Measurements from ENCODE around the gene TMEM273.
"Not testable (repeated sequence)": the region's sequence is repeated elsewhere in the genome, so short reads cannot be mapped to it uniquely, and the experiment has no call there.

The TMEM273 gene

DNA sequence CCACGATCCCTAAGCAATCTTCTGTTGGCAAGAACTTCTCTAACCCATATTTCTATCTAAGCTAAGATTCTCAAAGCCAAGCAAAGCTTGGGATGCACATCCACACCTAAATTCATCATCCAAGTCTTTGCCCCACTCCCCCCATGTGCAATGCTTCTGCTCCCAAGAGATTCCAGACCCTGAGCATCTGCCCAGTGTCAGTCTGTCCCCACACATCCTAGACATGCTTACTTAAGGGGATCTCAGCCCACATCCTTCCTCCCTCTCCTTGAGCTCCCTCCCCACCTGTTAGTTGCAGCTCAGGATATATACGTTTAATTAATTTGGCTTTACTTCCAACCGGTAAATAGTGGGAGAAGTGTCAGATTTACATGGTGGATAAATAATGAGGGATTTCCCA lies 17.0 kb upstream of the TMEM273 start:
- DNase-seq (ENCODE audit: low read depth in 2 of 2): no peak

DNA sequence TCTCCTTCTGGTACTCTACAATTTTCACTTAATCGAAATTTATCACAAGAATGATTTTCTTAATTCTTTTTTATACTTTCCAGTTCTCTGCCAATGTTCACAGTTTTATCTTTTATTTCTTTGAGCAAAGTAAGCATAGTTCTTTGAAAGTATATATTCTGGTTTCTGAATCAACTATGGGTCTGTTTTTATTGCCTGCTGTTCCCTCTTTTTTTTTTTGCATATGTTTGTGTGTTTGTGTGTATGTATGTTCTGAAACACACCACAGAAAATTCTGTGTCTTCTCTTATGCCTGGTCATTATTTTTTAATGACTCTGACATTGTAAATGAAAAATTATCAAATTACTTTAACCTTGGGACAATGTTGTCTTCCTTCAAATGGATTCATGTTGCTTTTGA lies 15.9 kb upstream of the TMEM273 start:
- no peak for DNase-seq (ENCODE audit: low read depth in 2 of 2)

DNA sequence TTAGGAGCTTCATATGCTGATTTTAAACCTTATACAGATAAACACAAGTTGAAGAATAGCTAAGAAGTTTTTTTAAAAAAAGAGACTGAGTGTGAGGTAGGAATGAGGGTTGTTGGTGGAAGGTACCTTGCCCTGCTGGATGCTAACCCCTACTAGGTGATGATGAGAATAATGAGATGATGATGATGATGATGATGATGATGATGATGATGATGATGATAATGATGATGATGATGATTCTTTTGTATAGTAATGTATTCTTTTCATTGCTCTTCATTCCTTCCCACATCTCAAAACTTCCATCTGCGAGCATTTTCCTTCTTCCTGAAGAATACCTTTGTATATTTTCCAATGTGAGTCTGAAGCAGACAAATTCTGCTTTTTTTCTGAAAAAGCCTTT lies 14.1 kb upstream of the TMEM273 start:
- no peak for DNase-seq (ENCODE audit: low read depth in 2 of 2)

DNA sequence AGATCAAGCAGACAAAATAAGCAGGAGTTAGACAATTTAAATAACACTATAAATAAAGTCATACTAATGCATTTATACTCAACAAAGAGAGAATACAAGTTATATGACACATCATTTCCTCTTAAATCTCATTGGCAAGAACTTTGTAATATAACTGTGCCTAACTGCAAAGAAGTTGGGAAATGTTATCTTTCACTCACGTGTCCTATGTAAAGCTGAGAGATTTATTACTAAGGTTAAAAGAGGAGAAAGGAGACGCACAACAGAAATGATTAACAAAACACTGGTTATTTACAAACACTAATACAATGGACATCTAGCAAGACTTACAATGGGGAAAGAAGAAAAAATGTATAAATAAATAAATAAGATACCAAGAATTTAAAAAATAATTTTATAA lies 12.7 kb upstream of the TMEM273 start:
- no peak for DNase-seq (ENCODE audit: low read depth in 2 of 2)

DNA sequence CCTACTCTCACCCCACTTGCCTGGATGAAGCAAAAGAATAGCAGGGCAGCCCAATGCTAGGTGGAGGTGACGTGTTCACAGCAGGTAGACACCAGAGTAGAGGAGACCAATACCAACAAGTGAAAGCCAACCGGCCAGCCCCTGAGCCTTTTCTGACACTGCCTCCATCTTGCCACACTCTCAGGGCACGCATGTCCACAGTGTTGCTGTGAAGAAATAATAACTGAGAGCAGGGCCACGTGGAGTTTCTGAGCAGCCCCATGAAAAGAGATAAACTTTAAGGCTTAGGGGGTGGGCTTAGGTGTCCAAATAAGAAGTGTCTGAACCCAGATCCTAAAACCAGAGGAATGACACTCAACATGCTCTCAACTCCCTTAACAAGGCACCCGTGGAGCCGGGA lies 9.0 kb upstream of the TMEM273 start:
- DNase-seq (ENCODE audit: low read depth in 2 of 2): no peak

GRCh38 chr10:49195864-49196263 lies 7.7 kb upstream of the TMEM273 start:
- not testable (repeated sequence) for DNase-seq (ENCODE audit: low read depth in 2 of 2)

DNA sequence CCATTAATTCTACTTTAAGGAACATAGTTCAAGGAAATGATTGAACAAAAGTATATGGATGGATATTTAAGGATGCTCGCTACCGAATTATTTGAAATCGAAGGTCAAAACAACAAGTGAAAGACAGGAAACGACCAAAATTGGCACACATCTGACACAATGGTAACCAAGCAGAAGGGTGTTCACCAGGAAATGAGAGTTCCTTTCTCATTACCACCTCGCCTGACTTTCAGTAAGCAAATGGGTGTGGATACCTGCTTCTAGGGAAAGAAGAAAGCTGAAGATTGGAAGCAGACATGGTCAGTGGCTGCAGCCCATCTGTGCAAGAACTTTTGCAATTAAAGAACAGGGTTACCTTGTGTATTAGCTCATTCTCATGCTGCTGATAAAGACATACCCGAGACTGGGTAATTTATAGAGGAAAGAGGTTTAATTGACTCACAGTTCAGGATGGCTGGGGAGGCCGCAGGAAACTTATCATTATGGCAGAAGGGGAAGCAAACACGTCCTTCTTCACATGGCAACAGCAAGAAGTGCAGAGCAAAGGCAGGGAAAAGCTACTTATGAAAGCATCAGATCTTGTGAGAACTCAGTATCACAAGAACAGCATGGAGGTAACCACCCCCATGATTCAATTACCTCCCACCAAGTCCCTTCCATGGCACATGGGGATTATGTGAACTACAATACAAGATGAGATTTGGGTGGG lies 6.2 kb upstream of the TMEM273 start:
- DNase-seq (ENCODE audit: low read depth in 2 of 2): no peak

DNA sequence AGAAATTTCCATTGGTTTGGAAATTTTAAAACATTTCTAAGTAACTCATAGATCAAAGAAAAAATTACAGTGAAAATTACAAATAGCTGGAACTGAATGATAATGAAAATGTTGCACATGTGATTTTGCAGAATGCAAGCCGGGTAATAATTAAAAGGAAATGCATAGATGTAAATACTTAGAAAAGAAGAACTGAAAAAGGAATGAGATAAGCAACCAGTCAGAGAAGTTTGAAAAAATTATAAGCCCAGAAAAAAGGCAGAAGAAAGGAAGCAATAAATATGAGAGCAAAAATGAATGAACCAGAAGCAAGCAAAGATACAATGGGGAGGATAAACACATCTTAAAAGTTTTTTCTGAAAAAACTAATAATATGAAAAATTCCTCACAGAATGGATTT lies 3.2 kb upstream of the TMEM273 start:
- no peak for DNase-seq (ENCODE audit: low read depth in 2 of 2)

DNA sequence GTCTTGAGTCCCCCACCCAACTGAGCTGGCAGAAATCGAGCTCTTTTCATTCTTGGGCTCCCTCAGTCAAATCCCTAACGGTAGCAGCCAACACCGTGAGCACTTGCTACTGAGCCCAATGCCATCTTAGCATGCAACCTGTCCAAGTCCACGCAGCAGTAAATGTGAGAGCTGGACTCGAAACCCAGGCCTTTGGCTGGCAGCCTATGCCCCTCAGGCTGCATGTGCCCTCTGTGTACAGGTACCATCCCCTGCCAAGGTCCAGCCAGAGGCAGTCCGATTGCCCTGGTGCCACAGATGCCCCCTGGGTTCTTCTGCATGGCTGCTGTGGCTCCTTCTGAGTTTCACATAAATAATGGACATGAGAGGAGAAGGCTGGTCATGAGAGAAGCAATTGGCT lies 1.2 kb upstream of the TMEM273 start:
- DNase-seq (ENCODE audit: low read depth in 2 of 2): no peak

GRCh38 chr10:49187044-49187484 lies 1.1 kb downstream of the TMEM273 start:
- DNase-seq (ENCODE audit: low read depth in 2 of 2): no peak

- DNase-seq (ENCODE audit: low read depth in 2 of 2): no peak
Observed at GRCh38 chr10:49186613-49187012, 1.6 kb downstream of the TMEM273 start.

GRCh38 chr10:49185213-49185612 lies 3.0 kb downstream of the TMEM273 start:
- DNase-seq (ENCODE audit: low read depth in 2 of 2): no peak

- no peak for DNase-seq (ENCODE audit: low read depth in 2 of 2)
Observed at GRCh38 chr10:49184642-49185111, 3.5 kb downstream of the TMEM273 start.

- no peak for DNase-seq (ENCODE audit: low read depth in 2 of 2)
Observed at GRCh38 chr10:49183596-49184542, 4.3 kb downstream of the TMEM273 start.

DNA sequence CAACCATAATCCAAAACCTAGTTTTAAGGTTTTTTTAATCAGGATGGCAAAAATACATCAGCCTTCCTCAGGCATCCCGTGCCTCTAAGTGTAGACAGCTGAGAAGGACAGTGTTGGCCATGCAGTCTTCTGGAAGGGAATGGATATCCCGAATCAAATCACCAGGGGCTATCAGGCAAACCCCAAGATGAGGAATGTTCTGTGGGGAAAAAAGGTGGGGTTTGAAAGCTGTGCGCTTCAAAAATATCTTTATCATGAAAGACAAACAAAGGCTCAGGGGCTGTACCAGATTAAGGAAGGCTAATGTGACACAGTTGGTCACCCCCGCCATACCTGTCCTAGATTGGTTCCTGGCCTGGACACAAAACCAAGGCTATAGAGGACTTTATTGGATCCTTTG lies 5.4 kb downstream of the TMEM273 start:
- DNase-seq (ENCODE audit: low read depth in 2 of 2): no peak

DNA sequence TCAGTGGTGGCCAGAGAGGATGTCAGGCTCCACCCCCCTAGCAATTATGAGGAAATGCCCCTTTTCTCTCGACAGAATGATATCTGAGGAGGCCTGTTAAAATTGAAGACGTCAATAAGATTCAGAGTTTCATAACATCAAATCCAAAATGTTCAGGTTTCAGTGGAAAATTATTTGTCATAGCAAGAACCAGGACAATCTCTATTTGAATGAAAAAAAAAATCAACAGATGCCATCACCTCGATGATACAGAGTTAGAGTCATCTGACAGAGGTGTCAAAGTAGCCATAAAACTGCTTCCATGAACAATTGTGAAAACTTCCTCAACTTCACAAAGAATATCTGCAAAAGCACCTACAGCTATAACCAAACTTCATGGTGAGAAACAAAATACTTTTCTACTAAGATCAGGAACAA lies 7.7 kb downstream of the TMEM273 start:
- no peak for DNase-seq (ENCODE audit: low read depth in 2 of 2)

DNA sequence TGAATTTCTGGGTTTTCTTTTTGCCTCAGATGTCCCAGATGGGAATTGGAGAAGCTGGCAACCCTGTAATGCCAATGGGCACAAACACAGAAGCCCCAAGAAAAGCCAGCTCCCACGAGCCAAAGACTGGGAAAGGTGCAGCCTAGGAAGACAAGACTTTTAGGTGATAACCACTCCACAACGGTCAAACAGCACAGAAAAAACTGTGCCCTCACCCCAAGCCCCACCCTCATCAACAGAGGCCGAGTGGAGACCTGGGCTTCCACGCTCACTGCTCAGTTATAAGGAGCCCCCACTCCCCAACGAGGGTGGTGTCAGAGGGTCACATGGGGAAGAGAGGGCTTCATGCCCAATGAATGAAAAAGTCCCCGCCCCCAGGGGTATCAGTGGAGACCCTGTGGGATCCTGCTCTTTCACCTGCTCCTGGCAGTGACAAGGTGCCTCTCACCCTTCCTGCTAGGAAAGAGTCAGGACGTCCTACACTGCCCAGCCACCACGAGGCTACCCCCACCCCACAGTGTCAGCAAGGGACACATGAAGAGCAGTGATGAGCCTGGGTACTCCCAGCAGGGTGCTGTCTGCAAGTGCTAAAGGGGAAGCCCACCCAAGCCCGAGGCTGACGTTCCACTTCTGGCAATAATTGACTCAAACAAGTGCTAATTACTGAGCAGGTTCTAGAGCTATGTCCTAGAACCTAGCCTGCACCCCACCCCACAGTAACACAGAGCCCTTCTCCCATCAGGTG lies 8.3 kb downstream of the TMEM273 start:
- DNase-seq (ENCODE audit: low read depth in 2 of 2): no peak

DNA sequence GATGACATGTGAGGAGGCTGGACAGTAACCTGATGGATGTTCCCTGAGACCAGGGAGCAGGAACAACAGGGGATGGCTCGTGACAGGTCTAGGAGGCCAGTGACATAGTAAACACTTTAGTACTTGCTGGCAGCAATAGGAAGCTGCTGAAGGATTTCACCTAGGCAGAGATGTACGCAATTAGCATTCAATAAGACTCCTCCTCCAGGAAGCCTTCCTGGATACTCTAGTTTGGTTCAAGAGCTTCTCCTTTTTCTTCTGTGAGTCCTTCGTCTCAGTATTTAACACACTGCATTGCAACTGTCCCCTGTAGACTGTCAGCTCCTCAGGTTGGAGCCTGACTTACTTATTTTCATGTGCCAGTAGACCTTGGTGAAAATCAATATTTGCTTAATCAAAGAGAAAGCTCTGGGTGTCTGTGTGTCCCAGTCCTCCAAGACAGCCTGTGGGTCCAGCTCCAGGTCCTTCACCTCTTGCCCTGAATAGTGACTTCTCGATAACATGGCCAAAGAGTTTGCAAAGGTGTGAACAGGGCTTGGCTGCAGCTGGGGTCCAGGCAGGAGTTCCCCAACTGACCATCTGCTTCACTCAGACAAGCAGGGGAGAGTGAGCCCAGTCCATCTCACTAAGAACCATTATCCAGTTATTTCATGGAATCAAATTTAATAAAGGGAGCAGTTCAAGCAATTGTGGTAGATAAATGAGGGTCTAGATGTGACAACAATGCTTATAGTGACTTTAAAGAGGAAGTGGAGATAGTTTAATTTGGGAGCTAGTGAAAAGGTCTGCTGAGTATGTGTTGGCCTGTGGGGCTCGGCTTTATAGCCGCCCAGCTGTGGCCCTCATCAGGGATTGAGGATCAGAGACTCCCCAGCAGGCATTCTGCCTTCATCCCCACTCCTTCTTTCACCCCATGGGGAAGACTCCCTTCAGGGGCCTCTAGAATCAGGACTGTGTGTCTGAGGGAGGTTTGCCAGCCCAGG lies 9.4 kb downstream of the TMEM273 start:
- no peak for DNase-seq (ENCODE audit: low read depth in 2 of 2)

DNA sequence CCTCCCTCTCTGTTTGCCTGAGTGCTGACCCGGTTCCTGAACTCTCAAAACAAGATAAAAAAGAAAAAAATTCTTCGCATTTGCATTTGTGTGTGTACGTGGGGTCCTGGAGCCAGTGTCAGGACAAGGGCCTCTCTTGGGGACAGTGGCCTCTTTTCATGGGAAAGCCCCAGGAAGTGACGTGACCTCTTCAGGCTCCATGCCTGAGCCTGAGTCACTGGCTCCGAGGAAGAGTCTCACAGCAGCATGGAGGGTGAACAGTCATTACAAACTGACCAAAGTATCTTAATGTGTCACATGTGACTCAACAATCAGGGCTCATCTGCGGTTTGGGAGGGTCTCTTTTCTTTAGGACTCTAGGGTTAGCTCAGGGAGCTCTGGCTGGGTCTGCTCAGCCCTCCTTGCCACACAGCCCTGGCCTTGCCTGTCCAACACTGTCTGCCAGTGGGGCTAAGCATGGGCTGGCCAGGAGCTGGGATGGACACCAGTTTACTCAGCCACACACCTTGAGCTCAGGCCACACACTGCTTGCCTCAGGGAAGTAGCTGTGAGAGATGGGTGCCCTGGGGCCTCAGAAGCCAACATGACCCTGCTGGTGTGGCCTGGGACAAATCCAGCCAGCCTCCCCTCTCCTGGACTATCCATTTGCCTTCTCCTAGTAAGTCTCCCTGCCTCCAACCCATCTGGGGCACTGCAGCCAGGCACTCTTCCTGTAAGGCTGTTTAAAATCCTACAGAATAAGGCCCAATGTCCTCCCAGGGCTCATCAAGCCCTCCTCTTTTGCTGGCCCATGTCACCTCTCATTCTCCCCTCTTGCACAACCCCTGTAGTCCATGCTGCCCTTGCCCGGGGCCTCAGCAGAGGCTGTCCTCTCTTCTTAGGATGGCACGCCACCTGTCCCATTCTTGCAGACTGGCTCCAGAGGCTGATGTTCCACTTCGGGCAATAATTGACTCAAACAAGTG lies 10.5 kb downstream of the TMEM273 start:
- DNase-seq (ENCODE audit: low read depth in 2 of 2): peak in 1 of 2 experiments; percentile 46
